Liver (tissue), 9 donors: ENCODE measurements around the gene DNAJC4. TPM values are rescaled to one million over a fixed set of nuclear protein-coding genes. Genes with fewer than 3 reads are reported as not detected.

Experiments
- DNase-seq: peaks from one replicate; pipeline ENCODE4 v3.0.0-alpha.2; 2017; ENCODE audit warnings: low spot score
- H3K27ac ChIP-seq, 2 donors: one replicate each; pipeline ENCODE4 v1.7.0; 2013; ENCODE audit warnings: inconsistent platforms in 2 of 2, low read length in 2 of 2, control low read depth in 1 of 2, low read depth in 1 of 2, mild to moderate bottlenecking in 1 of 2
- H3K27me3 ChIP-seq, 4 donors: one replicate each; pipeline versions ENCODE4 v1.6.1 to v1.7.0; 2013; ENCODE audit warnings: low read length in 3 of 4, inconsistent platforms in 1 of 4, mild to moderate bottlenecking in 1 of 4, moderate library complexity in 1 of 4; ENCODE audit not compliant: control insufficient read depth in 4 of 4, insufficient read depth in 4 of 4
- H3K36me3 ChIP-seq, 4 donors: one replicate each; pipeline versions ENCODE4 v1.6.1 to v1.7.0; 2013; ENCODE audit warnings: low read length in 3 of 4, mild to moderate bottlenecking in 3 of 4, low read depth in 1 of 4, moderate library complexity in 1 of 4; ENCODE audit not compliant: control insufficient read depth in 4 of 4, insufficient read depth in 3 of 4
- H3K4me1 ChIP-seq, 4 donors: one replicate each; pipeline versions ENCODE4 v1.6.1 to v1.7.0; 2013; ENCODE audit warnings: low read length in 3 of 4, mild to moderate bottlenecking in 3 of 4, moderate library complexity in 1 of 4; ENCODE audit not compliant: control insufficient read depth in 4 of 4, insufficient read depth in 4 of 4
- H3K4me3 ChIP-seq, 3 donors: one replicate each; pipeline versions ENCODE4 v1.6.1 to v1.7.0; 2013; ENCODE audit warnings: low read length in 3 of 3, control low read depth in 1 of 3, low read depth in 1 of 3, mild to moderate bottlenecking in 1 of 3
- H3K9ac ChIP-seq, 2 donors: one replicate each; pipeline ENCODE4 v1.7.0; 2013; ENCODE audit warnings: low read length in 2 of 2, mild to moderate bottlenecking in 2 of 2, moderate library complexity in 2 of 2, control low read depth in 1 of 2, low read depth in 1 of 2
- H3K9me3 ChIP-seq, 4 donors: one replicate each; pipeline versions ENCODE4 v1.6.1 to v1.7.0; 2013; ENCODE audit warnings: low read length in 3 of 4; ENCODE audit not compliant: control insufficient read depth in 4 of 4
- CTCF ChIP-seq: fragments of 150-350 bp; IDR thresholded peaks from 2 replicates; pipeline ENCODE4 v1.5.1; 2017; ENCODE audit warnings: improper control_type of control experiment, low read depth, low read length; ENCODE audit not compliant: missing input control
- EGR1 ChIP-seq, 2 donors: IDR thresholded peaks; 2 replicates each; pipeline ENCODE4 v1.6.1; 2016 to 2018; ENCODE audit warnings: antibody characterized with exemption in 2 of 2, low read depth in 2 of 2
- FOXA1 ChIP-seq: IDR thresholded peaks from 2 replicates; pipeline ENCODE4 v1.6.1; 2016; ENCODE audit warnings: antibody characterized with exemption
- FOXA2 ChIP-seq: IDR thresholded peaks from 2 replicates; pipeline ENCODE4 v1.6.1; 2016; ENCODE audit warnings: antibody characterized with exemption
- HNF4A ChIP-seq, 2 donors: conservative IDR thresholded peaks; 2 replicates each; pipeline ENCODE4 v1.6.1; 2016; ENCODE audit warnings: antibody characterized with exemption in 2 of 2, mild to moderate bottlenecking in 2 of 2
- HNF4G ChIP-seq: IDR thresholded peaks from 2 replicates; pipeline ENCODE4 v1.6.1; 2016; ENCODE audit warnings: antibody characterized with exemption
- JUND ChIP-seq, 2 donors: IDR thresholded peaks; 2 replicates each; pipeline ENCODE4 v1.6.1; 2016; ENCODE audit warnings: antibody characterized with exemption in 2 of 2
- NR2F2 ChIP-seq: IDR thresholded peaks from 2 replicates; pipeline ENCODE4 v1.6.1; 2016; ENCODE audit warnings: antibody characterized with exemption
- RAD21 ChIP-seq, 2 donors: IDR thresholded peaks; 2 replicates each; pipeline ENCODE4 v1.6.1; 2016; ENCODE audit warnings: antibody characterized with exemption in 2 of 2, mild to moderate bottlenecking in 2 of 2
- RXRA ChIP-seq, 2 donors: IDR thresholded peaks; 2 replicates each; pipeline ENCODE4 v1.6.1; 2017 to 2018; ENCODE audit warnings: antibody characterized with exemption in 2 of 2, mild to moderate bottlenecking in 1 of 2
- SP1 ChIP-seq: IDR thresholded peaks from 2 replicates; pipeline ENCODE4 v1.6.1; 2018; ENCODE audit warnings: antibody characterized with exemption, mild to moderate bottlenecking
- TAF1 ChIP-seq: conservative IDR thresholded peaks from 2 replicates; pipeline ENCODE4 v1.6.1; 2016; ENCODE audit warnings: antibody characterized with exemption, mild to moderate bottlenecking
- YY1 ChIP-seq: IDR thresholded peaks from 2 replicates; pipeline ENCODE4 v1.6.1; 2016; ENCODE audit warnings: antibody characterized with exemption, mild to moderate bottlenecking
- ZBTB33 ChIP-seq: IDR thresholded peaks from 2 replicates; pipeline ENCODE4 v1.6.1; 2016; ENCODE audit warnings: antibody characterized with exemption
- WGBS: extraction: QIAGEN DNeasy Blood & Tissue Kit; methylation state at CpG from one replicate; pipeline ENCODE4 v1.1.7; 2013; 5-methylcytosine and 5-hydroxymethylcytosine counted together
- polyA plus RNA-seq, 2 donors: library from polyadenylated mRNA; stranded (reverse) in 1 of 2; unstranded in 1 of 2; fragments of 200-250 nt in 1 of 2; fragments of >200 nt in 1 of 2; fragmentation: Nextera tagmentation in 1 of 2; extraction: Ambion mirVana in 1 of 2; gene quantifications; one replicate each; pipeline versions ENCODE4 v1.2.1 to v1.2.3, GENCODE V29; 2013 to 2015
- total RNA-seq, 2 donors: library from RNA; depleted of rRNA; stranded (reverse); fragments of >200 nt; gene quantifications; one replicate each; pipeline ENCODE4 v1.2.3, GENCODE V29; 2014
- TF ChIP-seq, protein P1 (sequence below): IDR thresholded peaks from 2 replicates; pipeline ENCODE4 v1.6.1; 2016; ENCODE audit warnings: antibody characterized with exemption
- TF ChIP-seq, protein P2 (sequence below): IDR thresholded peaks from 2 replicates; pipeline ENCODE4 v1.6.1; 2016; ENCODE audit warnings: antibody characterized with exemption, mild to moderate bottlenecking
- TF ChIP-seq, protein P3 (sequence below): IDR thresholded peaks from 2 replicates; pipeline ENCODE4 v1.6.1; 2016; ENCODE audit warnings: antibody characterized with exemption
- donor health status: healthy.
- donor health status: healthy.
- donor health status: healthy.
- donor health status: healthy.
- donor health status: healthy.

DNAJC4 gene
- total and polyA plus RNA-seq, 4 donors, result 8.5 to 25.9 (median 23.5) TPM

DNA sequence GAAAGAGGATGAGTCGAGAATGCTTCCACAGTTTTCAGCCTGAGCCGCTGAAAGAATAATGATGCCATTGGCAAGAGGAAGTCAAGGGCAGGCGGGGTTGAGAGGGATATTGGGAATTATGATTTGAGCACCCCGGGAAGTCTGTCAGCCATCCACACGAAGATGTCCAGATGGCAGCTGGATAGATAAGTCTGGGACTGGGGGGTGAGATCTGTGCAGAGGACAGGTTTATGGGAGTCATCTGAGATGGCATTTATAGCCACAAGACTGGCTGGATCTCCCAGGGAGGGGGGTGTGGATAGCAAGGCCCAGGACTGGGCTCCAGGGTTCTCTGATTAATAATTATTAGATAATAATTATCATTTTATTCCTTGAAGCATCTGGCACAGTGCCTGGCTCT lies 49.5 kb upstream of the DNAJC4 start (continued):
- TF ChIP-seq JUND (IDR thresholded peaks at IDR 0.05), result no peak
- TF ChIP-seq YY1, result no peak

- Histone ChIP-seq H3K27ac (peak overlapping the region in 1 of 2 donors; percentile 2), H3K4me1 (peaks cover 2 to 13% (median 8%) of the 10 kb centered on the region in 4 donors), H3K9me3 (no peaks in the 10 kb centered on the region), H3K4me3 (no peak overlapping the region), H3K9ac (no peak overlapping the region), H3K27me3 (no peaks in the 10 kb centered on the region), H3K36me3 (no peaks in the 10 kb centered on the region)
- peak; percentile 51 for DNase-seq
- TF ChIP-seq, protein P1, sequence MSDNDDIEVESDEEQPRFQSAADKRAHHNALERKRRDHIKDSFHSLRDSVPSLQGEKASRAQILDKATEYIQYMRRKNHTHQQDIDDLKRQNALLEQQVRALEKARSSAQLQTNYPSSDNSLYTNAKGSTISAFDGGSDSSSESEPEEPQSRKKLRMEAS, result no peak
- TF ChIP-seq RXRA (IDR thresholded peaks at IDR 0.05), result no peak
- peak; percentile 10 to 48 for TF ChIP-seq JUND (IDR thresholded peaks at IDR 0.05)
- TF ChIP-seq NR2F2, result no peak
- TF ChIP-seq, protein P2, sequence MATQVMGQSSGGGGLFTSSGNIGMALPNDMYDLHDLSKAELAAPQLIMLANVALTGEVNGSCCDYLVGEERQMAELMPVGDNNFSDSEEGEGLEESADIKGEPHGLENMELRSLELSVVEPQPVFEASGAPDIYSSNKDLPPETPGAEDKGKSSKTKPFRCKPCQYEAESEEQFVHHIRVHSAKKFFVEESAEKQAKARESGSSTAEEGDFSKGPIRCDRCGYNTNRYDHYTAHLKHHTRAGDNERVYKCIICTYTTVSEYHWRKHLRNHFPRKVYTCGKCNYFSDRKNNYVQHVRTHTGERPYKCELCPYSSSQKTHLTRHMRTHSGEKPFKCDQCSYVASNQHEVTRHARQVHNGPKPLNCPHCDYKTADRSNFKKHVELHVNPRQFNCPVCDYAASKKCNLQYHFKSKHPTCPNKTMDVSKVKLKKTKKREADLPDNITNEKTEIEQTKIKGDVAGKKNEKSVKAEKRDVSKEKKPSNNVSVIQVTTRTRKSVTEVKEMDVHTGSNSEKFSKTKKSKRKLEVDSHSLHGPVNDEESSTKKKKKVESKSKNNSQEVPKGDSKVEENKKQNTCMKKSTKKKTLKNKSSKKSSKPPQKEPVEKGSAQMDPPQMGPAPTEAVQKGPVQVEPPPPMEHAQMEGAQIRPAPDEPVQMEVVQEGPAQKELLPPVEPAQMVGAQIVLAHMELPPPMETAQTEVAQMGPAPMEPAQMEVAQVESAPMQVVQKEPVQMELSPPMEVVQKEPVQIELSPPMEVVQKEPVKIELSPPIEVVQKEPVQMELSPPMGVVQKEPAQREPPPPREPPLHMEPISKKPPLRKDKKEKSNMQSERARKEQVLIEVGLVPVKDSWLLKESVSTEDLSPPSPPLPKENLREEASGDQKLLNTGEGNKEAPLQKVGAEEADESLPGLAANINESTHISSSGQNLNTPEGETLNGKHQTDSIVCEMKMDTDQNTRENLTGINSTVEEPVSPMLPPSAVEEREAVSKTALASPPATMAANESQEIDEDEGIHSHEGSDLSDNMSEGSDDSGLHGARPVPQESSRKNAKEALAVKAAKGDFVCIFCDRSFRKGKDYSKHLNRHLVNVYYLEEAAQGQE, result no peak
- TF ChIP-seq, protein P3, sequence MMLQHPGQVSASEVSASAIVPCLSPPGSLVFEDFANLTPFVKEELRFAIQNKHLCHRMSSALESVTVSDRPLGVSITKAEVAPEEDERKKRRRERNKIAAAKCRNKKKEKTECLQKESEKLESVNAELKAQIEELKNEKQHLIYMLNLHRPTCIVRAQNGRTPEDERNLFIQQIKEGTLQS, result no peak
- WGBS, result 67% methylated on average over 17 of the region's 17 CpGs
Measured at GRCh38 chr11:64181506-64182411, 48.6 kb upstream of the DNAJC4 start.

- WGBS, result 94% methylated on average over 7 of the region's 7 CpGs
- no peaks in the 10 kb centered on the region for H3K9me3 ChIP-seq
- H3K27me3 ChIP-seq, result no peaks in the 10 kb centered on the region
- H3K4me1 ChIP-seq, result peaks cover 2 to 15% (median 11%) of the 10 kb centered on the region in 4 donors
- H3K27ac ChIP-seq, result no peak overlapping the region
- no peak for DNase-seq
- H3K36me3 ChIP-seq, result no peaks in the 10 kb centered on the region
- H3K4me3 ChIP-seq, result no peak overlapping the region
- no peak overlapping the region for H3K9ac ChIP-seq
- TF ChIP-seq CTCF, result no peak
- no peak for TF ChIP-seq HNF4A (conservative IDR thresholded peaks at IDR 0.05)
- no peak for TF ChIP-seq YY1
- no peak for TF ChIP-seq FOXA2
- TF ChIP-seq, protein P3, result no peak
- no peak for TF ChIP-seq JUND (IDR thresholded peaks at IDR 0.05)
- no peak for TF ChIP-seq ZBTB33
- TF ChIP-seq HNF4G, result no peak
- no peak for TF ChIP-seq RAD21 (IDR thresholded peaks at IDR 0.05)
- TF ChIP-seq RXRA (IDR thresholded peaks at IDR 0.05), result no peak
- TF ChIP-seq EGR1 (IDR thresholded peaks at IDR 0.05; ENCODE audit: low read depth in 2 of 2), result no peak
- TF ChIP-seq, protein P1, result no peak
- TF ChIP-seq FOXA1, result no peak
- TF ChIP-seq TAF1, result no peak
- TF ChIP-seq SP1, result no peak
Measured at GRCh38 chr11:64183890-64184289, 46.5 kb upstream of the DNAJC4 start.
